GM21528 (cell line): ENCODE results near the gene ZBTB7C.

Experiments used
- ATAC-seq: cut with Tn5 transposase; IDR thresholded peaks from one replicate; pipeline ENCODE4 v1.9.1; 2021; ENCODE audit warnings: mild to moderate bottlenecking, moderate library complexity; ENCODE audit not compliant: unreplicated experiment, low FRiP score

The ZBTB7C gene

GRCh38 chr18:48021273-48021914 is 387.8 kb downstream of the ZBTB7C start:
- no peak for ATAC-seq

GRCh38 chr18:48020337-48021250 is 388.6 kb downstream of the ZBTB7C start:
- no peak for ATAC-seq

- no peak for ATAC-seq
Observed at GRCh38 chr18:48019557-48020325, 389.4 kb downstream of the ZBTB7C start.

GRCh38 chr18:48018851-48019250 is 390.3 kb downstream of the ZBTB7C start:
- ATAC-seq: no peak

- ATAC-seq: no peak
Observed at GRCh38 chr18:48017635-48018034, 391.5 kb downstream of the ZBTB7C start.

GRCh38 chr18:48013162-48013561 is 396.0 kb downstream of the ZBTB7C start:
- ATAC-seq: no peak

- no peak for ATAC-seq
Observed at GRCh38 chr18:48011926-48012465, 397.2 kb downstream of the ZBTB7C start.

- ATAC-seq: no peak
Observed at GRCh38 chr18:48010264-48010663, 398.9 kb downstream of the ZBTB7C start.

GRCh38 chr18:48009116-48009745 is 400.0 kb downstream of the ZBTB7C start:
- no peak for ATAC-seq

GRCh38 chr18:48007955-48008701 is 401.1 kb downstream of the ZBTB7C start:
- ATAC-seq: no peak

- ATAC-seq: no peak
Observed at GRCh38 chr18:48007381-48007780, 401.8 kb downstream of the ZBTB7C start.

GRCh38 chr18:48006415-48007175 is 402.6 kb downstream of the ZBTB7C start:
- no peak for ATAC-seq

GRCh38 chr18:48004577-48004976 is 404.6 kb downstream of the ZBTB7C start:
- ATAC-seq: no peak

- no peak for ATAC-seq
Observed at GRCh38 chr18:48003426-48004349, 405.5 kb downstream of the ZBTB7C start.

GRCh38 chr18:48002933-48003365 is 406.2 kb downstream of the ZBTB7C start:
- ATAC-seq: no peak

- ATAC-seq: no peak
Observed at GRCh38 chr18:48000701-48001100, 408.5 kb downstream of the ZBTB7C start.

GRCh38 chr18:47999801-48000248 is 409.4 kb downstream of the ZBTB7C start:
- ATAC-seq: no peak

- no peak for ATAC-seq
Observed at GRCh38 chr18:47997338-47997780, 411.8 kb downstream of the ZBTB7C start.
